Keratinocyte (primary cell): Measurements from ENCODE around the gene C16orf86.

ENCODE experiments used
- CTCF ChIP-seq, 3 experiments: IDR thresholded peaks in 1 of 3; conservative IDR thresholded peaks in 1 of 3; optimal IDR thresholded peaks in 1 of 3; 2 replicates in 2 of 3; 3 replicates in 1 of 3; pipeline versions ENCODE3 to v1.5.1; 2011; ENCODE audit warnings: low read length in 3 of 3, mild to moderate bottlenecking in 3 of 3, moderate library complexity in 2 of 3, control low read depth in 1 of 3, inconsistent platforms in 1 of 3; ENCODE audit not compliant: insufficient read depth in 2 of 3; ENCODE audit errors: extremely low read depth in 1 of 3
- EZH2 ChIP-seq: IDR thresholded peaks from one replicate; pipeline ENCODE4 v1.6.1; 2012; ENCODE audit warnings: inconsistent platforms, mild to moderate bottlenecking, low read length, moderate library complexity

- no peak for TF ChIP-seq CTCF (optimal IDR thresholded peaks at IDR 0.05 in 1 of 3, IDR thresholded peaks at IDR 0.05 in 1 of 3, conservative IDR thresholded peaks at IDR 0.05 in 1 of 3; ENCODE audit: extremely low read depth in 1 of 3, insufficient read depth in 2 of 3, low read length in 3 of 3)
- no peak for TF ChIP-seq EZH2
These were observed 9.5 kb upstream of the C16orf86 start for GRCh38 chr16:67657017-67657608.
